H9 (cell line): ENCODE measurements around the gene SULT1C3. TPM values are rescaled to one million over a fixed set of nuclear protein-coding genes. Genes with fewer than 3 reads are reported as not detected.

Experiments used
- DNase-seq: peaks from one replicate; pipeline ENCODE4 v3.0.0-alpha.2; 2017
- H2AFZ ChIP-seq: one replicate; pipeline ENCODE4 v1.6.1; 2013; ENCODE audit warnings: mild to moderate bottlenecking, low read length, control low read depth, moderate library complexity
- H2AK5ac ChIP-seq: 2 replicates; pipeline ENCODE4 v1.6.1; 2013; ENCODE audit warnings: low read length, control low read depth, mixed read lengths; ENCODE audit not compliant: insufficient read length
- H2BK120ac ChIP-seq: one replicate; pipeline ENCODE4 v1.6.1; 2013; ENCODE audit warnings: low read depth, mild to moderate bottlenecking, low read length, control low read depth, inconsistent platforms; ENCODE audit not compliant: poor library complexity, severe bottlenecking
- H2BK12ac ChIP-seq: 2 replicates; pipeline ENCODE4 v1.6.1; 2013; ENCODE audit warnings: low read length, control low read depth, mixed read lengths, low read depth; ENCODE audit not compliant: insufficient read length
- H2BK15ac ChIP-seq: 2 replicates; pipeline ENCODE4 v1.6.1; 2013; ENCODE audit warnings: low read depth, low read length, control low read depth
- H2BK20ac ChIP-seq: one replicate; pipeline ENCODE4 v1.6.1; 2013; ENCODE audit warnings: low read depth, mild to moderate bottlenecking, low read length, control low read depth, inconsistent platforms; ENCODE audit not compliant: poor library complexity, severe bottlenecking
- H2BK5ac ChIP-seq: 2 replicates; pipeline ENCODE4 v1.6.1; 2013; ENCODE audit warnings: low read length, control low read depth, mixed read lengths; ENCODE audit not compliant: insufficient read length
- H3K14ac ChIP-seq: 2 replicates; pipeline ENCODE4 v1.6.1; 2013; ENCODE audit warnings: low read length, control low read depth; ENCODE audit not compliant: insufficient read depth
- H3K18ac ChIP-seq: 2 replicates; pipeline ENCODE4 v1.6.1; 2013; ENCODE audit warnings: low read depth, mild to moderate bottlenecking, mixed read lengths, low read length, control low read depth; ENCODE audit not compliant: insufficient read length
- H3K23ac ChIP-seq: 2 replicates; pipeline ENCODE4 v1.6.1; 2013; ENCODE audit warnings: low read length, control low read depth, mixed read lengths, low read depth; ENCODE audit not compliant: insufficient read length
- H3K23me2 ChIP-seq: 2 replicates; pipeline ENCODE4 v1.6.1; 2013; ENCODE audit warnings: low read depth, mild to moderate bottlenecking, mixed read lengths, low read length, control low read depth; ENCODE audit not compliant: insufficient read length, poor library complexity, severe bottlenecking
- H3K27ac ChIP-seq: 2 replicates; pipeline ENCODE4 v1.5.1; 2013; ENCODE audit warnings: low read length, control low read depth, mixed read lengths, low read depth; ENCODE audit not compliant: insufficient read length
- H3K27me3 ChIP-seq: 2 replicates; pipeline ENCODE4 v1.6.1; 2013; ENCODE audit warnings: low read length, control low read depth, inconsistent platforms; ENCODE audit not compliant: insufficient read depth
- H3K4ac ChIP-seq: 2 replicates; pipeline ENCODE4 v1.6.1; 2013; ENCODE audit warnings: low read depth, mild to moderate bottlenecking, control low read depth, inconsistent platforms, low read length, moderate library complexity
- H3K4me1 ChIP-seq: 2 replicates; pipeline ENCODE4 v1.6.1; 2013; ENCODE audit warnings: low read length, control low read depth, inconsistent platforms; ENCODE audit not compliant: insufficient read depth
- H3K4me2 ChIP-seq: 2 replicates; pipeline ENCODE4 v1.6.1; 2013; ENCODE audit warnings: low read length, control low read depth, mixed read lengths; ENCODE audit not compliant: insufficient read length, insufficient read depth
- H3K56ac ChIP-seq: 2 replicates; pipeline ENCODE4 v1.6.1; 2013; ENCODE audit warnings: low read depth, mild to moderate bottlenecking, mixed read lengths, low read length, control low read depth; ENCODE audit not compliant: insufficient read length
- H3K79me1 ChIP-seq: 2 replicates; pipeline ENCODE4 v1.6.1; 2013; ENCODE audit warnings: low read depth, mild to moderate bottlenecking, moderate library complexity, low read length, control low read depth, inconsistent platforms; ENCODE audit not compliant: insufficient read depth, poor library complexity, severe bottlenecking
- H3K79me2 ChIP-seq: 2 replicates; pipeline ENCODE4 v1.6.1; 2013; ENCODE audit warnings: low read length, control low read depth, inconsistent platforms; ENCODE audit not compliant: insufficient read depth
- H3K9ac ChIP-seq: 2 replicates; pipeline ENCODE4 v1.6.1; 2013; ENCODE audit warnings: low read length, control low read depth, mixed read lengths; ENCODE audit not compliant: insufficient read length; ENCODE audit errors: extremely low read depth
- H3K9me3 ChIP-seq: one replicate; pipeline ENCODE4 v1.6.1; 2013; ENCODE audit warnings: low read depth, low read length, inconsistent platforms; ENCODE audit not compliant: control insufficient read depth
- H3T11ph ChIP-seq: one replicate; pipeline ENCODE4 v1.6.1; 2013; ENCODE audit warnings: mild to moderate bottlenecking, low read length, control low read depth, inconsistent platforms
- H4K20me1 ChIP-seq: one replicate; pipeline ENCODE4 v1.6.1; 2013; ENCODE audit not compliant: control insufficient read depth, insufficient read length, insufficient read depth
- H4K5ac ChIP-seq: 2 replicates; pipeline ENCODE4 v1.6.1; 2013; ENCODE audit warnings: low read depth, mild to moderate bottlenecking, mixed read lengths, low read length, control low read depth; ENCODE audit not compliant: insufficient read length
- H4K8ac ChIP-seq: replicated peaks from 2 replicates; pipeline ENCODE4 v1.6.1; 2013; ENCODE audit warnings: low read length, control low read depth, mixed read lengths, low read depth; ENCODE audit not compliant: insufficient read length
- H4K91ac ChIP-seq: 2 replicates; pipeline ENCODE4 v1.6.1; 2013; ENCODE audit warnings: low read depth, mild to moderate bottlenecking, moderate library complexity, mixed read lengths, low read length, control low read depth; ENCODE audit not compliant: insufficient read length
- H3K27ac Mint-ChIP-seq, 3 experiments: 2 replicates in 2 of 3; 3 replicates in 1 of 3; pipeline ENCODE4 v1.8.0; 2020 to 2021; ENCODE audit warnings: mixed read lengths in 3 of 3, mild to moderate bottlenecking in 1 of 3, moderate library complexity in 1 of 3
- H3K27me3 Mint-ChIP-seq: 2 replicates; pipeline ENCODE4 v1.8.0; 2021; ENCODE audit warnings: low read depth, mild to moderate bottlenecking, moderate library complexity, mixed read lengths
- H3K36me3 Mint-ChIP-seq, 3 experiments: 2 replicates in 2 of 3; 3 replicates in 1 of 3; pipeline ENCODE4 v1.8.0; 2020 to 2021; ENCODE audit warnings: low read depth in 3 of 3, mixed read lengths in 3 of 3; ENCODE audit not compliant: insufficient read depth in 1 of 3
- H3K4me1 Mint-ChIP-seq, 2 experiments: 2 replicates each; pipeline ENCODE4 v1.8.0; 2020; ENCODE audit warnings: mixed read lengths in 2 of 2
- H3K4me3 Mint-ChIP-seq, 2 experiments: 2 replicates in 1 of 2; 3 replicates in 1 of 2; pipeline ENCODE4 v1.8.0; 2020 to 2021; ENCODE audit warnings: mild to moderate bottlenecking in 2 of 2, mixed read lengths in 2 of 2, moderate library complexity in 1 of 2
- H3K9me3 Mint-ChIP-seq, 2 experiments: 2 replicates in 1 of 2; 3 replicates in 1 of 2; pipeline ENCODE4 v1.8.0; 2020; ENCODE audit warnings: mild to moderate bottlenecking in 2 of 2, mixed read lengths in 2 of 2, moderate library complexity in 1 of 2
- WGBS: extraction: QIAGEN DNeasy Blood & Tissue Kit; methylation state at CpG from one replicate; pipeline ENCODE4 v1.1.7; 2013; ENCODE audit warnings: missing lambda C conversion rate, low lambda C conversion rate, mixed read lengths; ENCODE audit not compliant: insufficient read length; ENCODE audit errors: extremely low coverage; 5-methylcytosine and 5-hydroxymethylcytosine counted together
- total RNA-seq: library from RNA; stranded (reverse); gene quantifications from 2 replicates; pipeline ENCODE4 v1.2.1, GENCODE V29; 2021
- TF ChIP-seq, protein P1 (sequence below): fragments of 200-600 bp; sonication (generic); conservative IDR thresholded peaks from 3 replicates; pipeline ENCODE4 v1.8.0; 2021; ENCODE audit warnings: antibody characterized with exemption, mild to moderate bottlenecking

The SULT1C3 gene
- total RNA-seq, 1 experiment from 2014 or later, result not detected

DNA sequence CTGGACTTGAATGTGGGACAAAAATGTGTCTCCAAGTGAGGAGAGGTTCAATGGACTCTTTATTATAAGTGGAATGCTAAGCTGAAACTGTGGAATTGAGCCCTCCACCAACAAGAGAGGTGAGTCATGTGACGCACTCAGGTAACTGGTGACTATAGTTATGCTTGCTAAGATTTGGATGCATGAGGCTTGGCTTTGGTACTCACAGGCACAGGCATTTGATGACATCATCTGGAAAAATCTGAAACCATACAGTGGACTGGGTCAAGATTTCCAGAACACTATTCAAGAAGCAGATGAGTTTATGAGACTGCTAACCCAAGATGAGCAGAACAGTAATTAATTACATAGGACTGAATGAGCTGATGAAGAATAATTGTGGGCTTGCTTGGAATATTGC, 15.7 kb upstream of the SULT1C3 start:
- Histone ChIP-seq H2BK12ac (no peak overlapping the region), H4K91ac (no peak overlapping the region), H3K9ac (no peak overlapping the region), H3K18ac (no peak overlapping the region), H3K14ac (no peak overlapping the region), H3T11ph (no peak overlapping the region), H2BK120ac (no peak overlapping the region), H4K8ac (no peak overlapping the region), H3K79me1 (no peaks in the 10 kb centered on the region), H2AFZ (no peak overlapping the region), H3K23me2 (no peaks in the 10 kb centered on the region), H3K23ac (no peak overlapping the region), H4K20me1 (no peaks in the 10 kb centered on the region), H3K4me1 (no peaks in the 10 kb centered on the region), H3K27ac (no peak overlapping the region), H3K4ac (no peak overlapping the region), H3K27me3 (no peaks in the 10 kb centered on the region), H2BK5ac (no peak overlapping the region), H2BK20ac (no peak overlapping the region), H4K5ac (no peak overlapping the region), H2AK5ac (no peak overlapping the region), H3K9me3 (peaks cover 14% of the 10 kb centered on the region), H3K79me2 (no peaks in the 10 kb centered on the region), H2BK15ac (no peak overlapping the region), H3K56ac (no peak overlapping the region), H3K4me2 (no peak overlapping the region)
- Mint-ChIP-seq H3K4me3 (no peak overlapping the region), H3K36me3 (peaks cover 8 to 22% (median 19%) of the 10 kb centered on the region in 3 experiments), H3K27ac (no peak overlapping the region), H3K9me3 (peaks cover 32 to 37% of the 10 kb centered on the region in 2 experiments), H3K4me1 (no peaks in the 10 kb centered on the region), H3K27me3 (peaks cover 2% of the 10 kb centered on the region; the same call in 1 of the 2 replicates)
- TF ChIP-seq, protein P1, sequence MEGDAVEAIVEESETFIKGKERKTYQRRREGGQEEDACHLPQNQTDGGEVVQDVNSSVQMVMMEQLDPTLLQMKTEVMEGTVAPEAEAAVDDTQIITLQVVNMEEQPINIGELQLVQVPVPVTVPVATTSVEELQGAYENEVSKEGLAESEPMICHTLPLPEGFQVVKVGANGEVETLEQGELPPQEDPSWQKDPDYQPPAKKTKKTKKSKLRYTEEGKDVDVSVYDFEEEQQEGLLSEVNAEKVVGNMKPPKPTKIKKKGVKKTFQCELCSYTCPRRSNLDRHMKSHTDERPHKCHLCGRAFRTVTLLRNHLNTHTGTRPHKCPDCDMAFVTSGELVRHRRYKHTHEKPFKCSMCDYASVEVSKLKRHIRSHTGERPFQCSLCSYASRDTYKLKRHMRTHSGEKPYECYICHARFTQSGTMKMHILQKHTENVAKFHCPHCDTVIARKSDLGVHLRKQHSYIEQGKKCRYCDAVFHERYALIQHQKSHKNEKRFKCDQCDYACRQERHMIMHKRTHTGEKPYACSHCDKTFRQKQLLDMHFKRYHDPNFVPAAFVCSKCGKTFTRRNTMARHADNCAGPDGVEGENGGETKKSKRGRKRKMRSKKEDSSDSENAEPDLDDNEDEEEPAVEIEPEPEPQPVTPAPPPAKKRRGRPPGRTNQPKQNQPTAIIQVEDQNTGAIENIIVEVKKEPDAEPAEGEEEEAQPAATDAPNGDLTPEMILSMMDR, result no peak
- no CpG with 5 or more reads among the region's 1 CpG for WGBS
- DNase-seq, result no peak
